ENCODE data around the gene SPESP1.

The SPESP1 gene

DNA sequence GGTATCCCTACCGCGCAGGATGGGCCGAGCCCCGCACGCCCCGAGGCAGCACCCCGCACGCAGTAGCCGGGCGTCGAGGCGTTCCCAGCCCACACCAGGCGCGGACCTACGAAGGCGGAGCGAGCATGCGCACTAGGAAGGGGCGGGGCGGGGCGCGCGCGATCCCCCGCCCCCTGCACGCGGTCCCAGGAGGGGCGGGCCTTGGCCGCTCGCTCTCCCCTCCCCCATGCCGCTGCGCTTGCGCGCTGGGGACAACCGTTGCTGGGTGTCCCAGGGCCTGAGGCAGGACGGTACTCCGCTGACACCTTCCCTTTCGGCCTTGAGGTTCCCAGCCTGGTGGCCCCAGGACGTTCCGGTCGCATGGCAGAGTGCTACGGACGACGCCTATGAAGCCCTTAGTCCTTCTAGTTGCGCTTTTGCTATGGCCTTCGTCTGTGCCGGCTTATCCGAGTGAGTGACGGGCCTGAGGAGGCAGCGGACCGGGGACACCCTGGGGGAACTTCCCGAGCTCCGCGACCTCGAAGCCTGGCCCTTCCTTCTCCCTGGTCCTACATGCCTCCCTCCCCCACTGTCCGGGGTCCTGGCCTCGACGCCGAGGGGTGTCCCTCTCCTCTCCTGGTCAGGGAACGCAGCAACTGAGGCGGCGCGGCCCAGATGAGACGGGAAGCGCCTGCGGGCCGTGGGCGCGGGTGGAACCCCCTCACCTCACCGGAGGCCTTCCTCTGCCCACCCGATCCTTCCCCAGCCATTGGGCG is at the start of gene SPESP1:
SPESP1 (plus strand) TSS at position 258 of the 755 bp plus-strand sequence; CDS start at position 387, 129 bp downstream.
- peak in 1 of 2 donors; percentile 24 for DNase-seq (ENCODE audit: low read depth in 2 of 2)

GRCh38 chr15:68885070-68885469 is 45.3 kb upstream of the SPESP1 start:
- DNase-seq (ENCODE audit: low read depth in 2 of 2), result no peak

- no peak for DNase-seq (ENCODE audit: low read depth in 2 of 2)
Observed at GRCh38 chr15:68887120-68887519, 43.2 kb upstream of the SPESP1 start.

- DNase-seq (ENCODE audit: low read depth in 2 of 2), result no peak
Observed at GRCh38 chr15:68887819-68888218, 42.5 kb upstream of the SPESP1 start.

DNA sequence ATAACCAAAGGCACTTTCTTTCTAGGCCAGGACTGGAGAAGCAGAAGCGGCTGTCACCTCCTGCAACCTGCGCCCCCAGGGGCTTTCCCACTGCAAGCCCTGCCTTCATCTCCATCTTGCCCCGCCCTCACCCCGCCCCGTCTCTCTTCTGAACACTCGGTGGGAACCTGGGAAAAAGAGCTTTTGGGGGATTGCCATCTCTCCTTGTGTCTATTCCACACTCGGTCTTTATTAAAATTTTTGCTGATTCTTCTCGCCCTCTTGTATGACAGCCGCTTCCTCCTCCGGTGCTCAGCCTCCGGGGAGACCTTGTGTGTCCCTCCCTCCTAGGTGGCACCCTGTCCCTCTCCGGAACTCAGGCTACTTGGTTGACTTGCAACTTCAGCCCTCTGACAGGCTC is 41.9 kb upstream of the SPESP1 start:
- no peak for DNase-seq (ENCODE audit: low read depth in 2 of 2)

- DNase-seq (ENCODE audit: low read depth in 2 of 2), result no peak
Observed at GRCh38 chr15:68894208-68894607, 36.1 kb upstream of the SPESP1 start.

- no peak for DNase-seq (ENCODE audit: low read depth in 2 of 2)
Observed at GRCh38 chr15:68896178-68896577, 34.1 kb upstream of the SPESP1 start.

GRCh38 chr15:68897016-68897415 is 33.3 kb upstream of the SPESP1 start:
- DNase-seq (ENCODE audit: low read depth in 2 of 2), result no peak

GRCh38 chr15:68900027-68900426 is 30.3 kb upstream of the SPESP1 start:
- DNase-seq (ENCODE audit: low read depth in 2 of 2), result no peak

DNA sequence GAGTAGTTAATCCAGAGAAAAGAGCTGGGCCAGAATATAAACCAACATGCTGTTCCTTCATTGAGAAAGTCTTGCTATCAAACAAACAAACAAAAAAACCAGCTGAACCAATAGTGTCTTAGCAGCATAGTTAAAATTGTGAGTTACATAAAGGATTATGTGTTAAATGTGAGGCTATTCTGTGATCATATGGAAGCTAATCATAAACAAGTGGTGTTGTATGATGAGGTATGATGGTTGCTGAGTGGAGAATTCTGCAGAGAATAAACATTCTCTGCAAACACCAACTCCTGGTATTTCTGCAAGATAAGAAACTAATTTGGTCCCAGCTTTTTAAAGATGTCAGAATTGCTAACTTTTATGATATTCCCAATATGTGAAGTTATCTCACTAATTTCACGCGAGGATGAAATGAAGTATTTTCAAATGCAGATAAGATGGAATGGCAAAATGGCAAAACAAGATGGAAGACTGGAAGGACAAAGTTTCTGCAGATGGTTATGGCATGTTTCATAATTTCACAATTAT is 22.9 kb upstream of the SPESP1 start:
- no peak for DNase-seq (ENCODE audit: low read depth in 2 of 2)

DNA sequence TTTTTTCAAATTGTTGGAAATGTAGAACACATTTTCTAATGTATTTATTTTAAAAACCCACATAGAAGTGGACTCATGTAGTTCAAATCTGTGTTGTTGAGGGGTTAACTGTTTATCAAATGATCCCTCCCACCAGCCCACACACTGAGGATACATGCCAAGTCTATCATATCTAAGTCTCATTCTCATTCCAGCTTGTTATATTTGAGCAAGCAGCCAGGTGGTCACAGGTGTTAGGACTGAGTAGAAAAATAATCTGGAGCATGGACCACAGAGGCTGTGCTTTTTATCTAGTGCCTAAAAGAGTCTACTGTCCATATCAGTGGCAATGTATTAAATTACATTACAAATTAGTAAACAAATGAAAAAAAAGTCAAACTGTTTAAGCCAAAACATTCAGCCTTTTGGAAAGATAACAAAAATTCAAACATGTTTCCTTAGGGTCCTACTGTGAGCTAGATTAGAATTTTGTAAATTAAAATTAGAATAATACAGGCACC is 20.7 kb upstream of the SPESP1 start:
- DNase-seq (ENCODE audit: low read depth in 2 of 2), result no peak

- DNase-seq (ENCODE audit: low read depth in 2 of 2), result no peak
Observed at GRCh38 chr15:68910341-68910740, 20.0 kb upstream of the SPESP1 start.

- no peak for DNase-seq (ENCODE audit: low read depth in 2 of 2)
Observed at GRCh38 chr15:68910816-68911215, 19.5 kb upstream of the SPESP1 start.

DNA sequence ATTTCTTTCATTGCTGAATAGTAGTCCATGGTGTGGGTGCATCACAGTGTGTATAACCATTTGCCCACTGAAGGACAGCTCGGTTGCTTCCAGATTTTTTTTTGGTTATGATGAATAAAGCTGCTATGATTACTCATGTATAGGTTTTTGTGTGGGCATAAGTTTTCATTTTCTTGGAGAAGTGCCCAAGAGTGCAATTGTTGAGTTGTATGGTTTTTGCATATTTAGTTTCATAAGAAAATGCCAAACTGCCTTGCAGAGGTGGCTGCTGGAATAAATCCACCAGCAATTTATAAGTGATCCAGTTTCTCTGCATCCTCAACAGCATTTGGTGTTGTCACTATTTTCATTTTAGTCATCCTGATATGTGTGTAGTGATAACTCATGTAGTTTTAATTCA is 8.4 kb upstream of the SPESP1 start:
- DNase-seq (ENCODE audit: low read depth in 2 of 2), result no peak

DNA sequence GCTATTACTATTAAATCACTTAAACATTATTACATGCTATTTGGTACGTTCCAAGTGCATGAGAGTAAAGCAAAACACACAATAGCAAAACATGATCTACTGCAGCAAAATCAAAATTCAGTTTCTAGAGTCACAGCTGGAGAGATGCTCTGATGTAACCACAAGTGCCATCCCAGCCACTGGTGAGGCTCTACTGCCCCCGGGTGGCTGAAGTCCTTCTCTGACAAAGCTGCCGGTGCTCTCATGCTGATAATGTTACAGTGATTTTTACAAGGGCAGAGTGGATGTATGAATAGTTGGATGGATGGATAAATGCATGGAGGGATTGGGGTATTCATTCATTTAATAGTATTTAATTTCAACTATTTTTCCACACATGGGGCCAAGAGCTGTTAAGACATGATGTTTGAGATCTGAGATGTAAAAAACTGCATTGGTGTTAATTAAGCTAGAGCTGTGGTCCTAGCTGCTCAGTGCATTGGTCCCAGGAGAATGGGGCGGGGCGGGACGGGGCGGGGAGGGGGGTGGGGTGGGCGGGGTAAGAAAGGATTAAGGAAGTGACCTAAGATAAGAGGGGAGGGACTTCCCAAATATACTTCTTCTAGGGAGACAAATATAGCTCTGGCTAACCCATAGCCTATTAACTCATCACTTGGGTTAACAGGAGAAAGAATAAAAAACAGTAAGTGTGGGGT is 5.3 kb upstream of the SPESP1 start:
- peak in 1 of 2 donors; percentile 16 for DNase-seq (ENCODE audit: low read depth in 2 of 2)

- DNase-seq (ENCODE audit: low read depth in 2 of 2), result no peak
Observed at GRCh38 chr15:68933001-68933400, 2.7 kb downstream of the SPESP1 start.

DNA sequence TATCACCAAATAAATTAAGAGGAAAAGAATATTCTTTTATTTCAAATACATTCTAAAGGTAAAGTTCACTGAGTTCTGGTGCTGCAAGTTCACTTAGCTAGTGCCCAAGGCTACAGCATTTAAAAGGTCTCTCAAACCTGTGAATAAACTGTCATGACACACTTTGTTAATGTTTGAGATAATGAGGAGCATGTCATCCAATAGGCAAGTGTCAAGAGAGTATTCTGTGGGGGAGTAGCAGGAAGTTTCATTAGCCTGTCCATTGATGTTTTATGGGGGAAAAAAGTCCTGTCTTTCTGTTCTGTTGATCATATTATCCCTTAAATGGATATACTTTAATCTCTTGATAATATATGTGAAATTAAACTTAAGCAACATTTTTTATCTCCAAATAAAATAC is 4.0 kb downstream of the SPESP1 start:
- DNase-seq (ENCODE audit: low read depth in 2 of 2), result no peak

- DNase-seq (ENCODE audit: low read depth in 2 of 2), result no peak
Observed at GRCh38 chr15:68935400-68935937, 5.1 kb downstream of the SPESP1 start.

- no peak for DNase-seq (ENCODE audit: low read depth in 2 of 2)
Observed at GRCh38 chr15:68939501-68939900, 9.2 kb downstream of the SPESP1 start.

DNA sequence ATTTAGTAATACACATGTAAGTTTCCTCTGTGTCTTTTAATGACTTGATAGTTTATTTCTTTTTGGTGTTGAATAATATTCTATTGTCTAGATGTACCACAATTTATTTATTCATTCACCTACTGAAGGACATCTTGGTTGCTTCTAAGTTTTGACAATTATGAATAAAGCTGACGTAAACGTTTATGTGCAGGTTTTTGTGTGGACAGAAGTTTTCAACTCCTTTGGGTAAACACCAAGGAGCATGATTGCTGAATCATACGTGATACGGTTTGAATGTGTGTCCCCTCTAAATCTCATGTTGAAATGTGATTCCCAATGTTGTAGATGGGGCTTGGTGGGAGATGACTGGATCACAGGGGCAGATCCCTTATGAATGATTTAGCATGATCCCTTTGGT is 21.5 kb downstream of the SPESP1 start:
- DNase-seq (ENCODE audit: low read depth in 2 of 2), result no peak

DNA sequence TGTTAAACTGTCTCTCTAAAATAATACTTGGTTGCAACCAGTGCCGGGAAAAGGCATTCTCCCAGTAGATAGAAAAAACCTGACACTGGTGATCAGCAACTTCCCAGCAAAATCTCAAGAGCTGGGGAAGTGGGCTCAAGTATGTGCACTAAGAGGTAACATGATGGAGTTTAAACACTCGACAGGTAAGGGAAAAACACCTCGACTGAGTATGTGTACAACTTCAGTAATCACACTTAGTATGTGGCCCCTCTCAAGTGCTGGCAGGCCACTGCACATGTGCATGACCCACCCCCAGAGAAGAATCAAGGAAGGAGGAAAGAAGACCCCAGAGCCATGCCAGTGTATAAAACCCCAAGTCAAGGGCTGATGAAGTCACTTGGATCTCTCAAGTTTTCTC is 27.4 kb downstream of the SPESP1 start:
- DNase-seq (ENCODE audit: low read depth in 2 of 2), result no peak

DNA sequence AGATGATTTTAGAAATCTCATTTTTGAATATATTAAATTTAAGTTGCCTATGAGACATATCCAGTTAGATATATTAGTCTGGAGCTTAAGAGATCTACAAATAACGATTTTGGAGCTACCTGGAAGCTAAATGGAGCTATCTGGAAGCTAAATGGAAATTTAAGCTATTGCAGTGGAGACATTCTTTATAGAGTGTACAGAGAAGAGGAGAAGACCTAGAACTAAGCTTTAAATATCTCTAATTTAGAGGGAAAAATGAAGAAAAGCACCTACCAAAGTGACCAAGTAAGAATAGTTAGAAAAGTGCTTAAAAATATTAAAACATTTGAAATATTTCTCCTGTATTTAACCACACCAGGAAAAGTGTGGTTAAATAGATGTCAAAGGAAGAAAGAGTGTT is 28.3 kb downstream of the SPESP1 start:
- no peak for DNase-seq (ENCODE audit: low read depth in 2 of 2)

GRCh38 chr15:68962465-68962864 is 32.1 kb downstream of the SPESP1 start:
- DNase-seq (ENCODE audit: low read depth in 2 of 2), result no peak
